NCI-H1092 treated with DMSO at 0.1 percent for 48 hours (cell line): ENCODE measurements around the gene PKDREJ.

Experiments used
- DNase-seq: peaks from one replicate; lab custom pipeline; 2025; lab: John Stamatoyannopoulos, UW

PKDREJ gene

DNA sequence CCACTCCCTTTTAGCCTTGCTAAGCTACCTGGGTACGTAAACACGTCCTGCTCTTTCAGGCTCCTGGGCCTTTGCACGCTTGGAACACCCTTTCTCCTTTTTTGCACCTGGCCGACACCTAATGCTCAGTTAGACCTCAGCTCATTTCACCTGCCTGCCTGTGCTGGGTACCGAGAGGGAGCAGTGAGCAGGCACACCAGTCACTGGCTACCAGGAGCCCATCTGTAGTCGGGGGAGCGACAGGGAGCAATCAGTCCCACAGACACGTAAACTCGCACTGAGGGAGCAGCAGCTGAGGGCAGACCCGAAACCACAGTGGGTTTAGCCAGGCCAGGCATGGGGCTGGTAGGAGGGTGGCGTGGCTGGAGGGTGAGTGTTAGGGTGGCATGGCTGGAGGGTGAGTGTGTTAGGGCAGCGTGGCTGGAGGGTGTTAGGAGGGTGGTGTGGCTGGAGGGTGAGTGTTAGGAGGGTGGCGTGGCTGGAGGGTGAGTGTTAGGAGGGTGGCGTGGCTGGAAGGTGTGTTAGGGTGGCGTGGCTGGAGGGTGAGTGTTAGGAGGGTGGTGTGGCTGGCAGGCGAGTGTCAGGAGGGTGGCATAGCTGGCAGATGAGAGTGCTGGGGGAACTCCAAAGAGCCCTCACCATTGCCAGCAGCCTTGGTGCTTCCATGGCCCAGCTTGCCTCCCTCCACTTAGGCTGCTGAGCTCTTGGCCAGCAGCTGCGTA lies 27.1 kb upstream of the PKDREJ start:
- no peak for DNase-seq

DNA sequence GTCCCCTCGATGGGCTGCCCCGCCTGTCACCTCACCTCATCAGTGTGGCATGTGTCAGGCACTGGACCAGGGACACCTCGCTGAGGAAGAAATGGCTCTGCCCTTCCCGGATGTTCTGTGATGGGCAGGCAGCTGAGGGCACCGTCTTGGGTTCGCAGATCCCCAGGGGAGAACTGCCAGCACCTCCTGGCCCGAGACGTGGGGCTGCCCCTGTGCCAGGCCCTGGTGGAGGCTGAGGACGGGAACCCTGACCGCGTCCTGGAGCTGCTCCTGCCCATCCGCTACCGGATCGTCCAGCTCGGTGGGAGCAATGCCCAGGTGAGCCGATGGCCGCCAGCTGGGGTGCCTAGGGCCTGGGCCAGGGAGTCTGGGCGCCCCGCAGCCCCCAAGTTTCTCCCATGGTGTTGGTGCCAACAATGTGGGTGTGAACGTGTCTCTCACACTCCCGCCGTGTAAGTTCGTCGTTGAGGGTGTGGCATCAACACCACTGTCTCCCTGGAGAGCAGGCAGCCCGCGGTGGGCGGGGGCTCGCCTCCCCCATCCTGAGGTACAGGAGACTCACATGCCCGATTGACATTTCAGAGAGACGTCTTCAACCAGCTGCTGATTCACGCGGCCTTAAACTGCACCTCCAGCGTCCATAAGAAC lies 26.2 kb upstream of the PKDREJ start:
- DNase-seq = no peak

DNA sequence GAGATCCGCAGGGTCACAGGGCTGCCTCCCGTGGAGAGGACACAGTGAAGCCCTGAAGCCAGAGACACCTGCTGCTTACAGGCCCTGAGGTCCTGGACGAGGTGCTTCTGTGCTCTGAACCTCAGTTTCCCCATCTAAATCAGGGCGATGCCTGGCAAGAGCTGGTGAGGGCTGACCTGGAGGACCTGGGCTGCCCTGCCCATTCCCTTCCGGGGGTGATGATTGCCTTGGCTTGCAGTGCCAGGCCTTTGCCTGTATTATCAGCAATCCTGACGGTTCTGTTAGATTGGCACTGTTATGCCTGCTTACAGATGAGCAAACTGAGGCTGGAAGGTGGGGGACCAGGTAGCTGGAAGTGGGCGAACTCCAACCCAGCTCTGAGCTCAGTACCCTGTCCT lies 25.7 kb upstream of the PKDREJ start:
- DNase-seq = no peak

- DNase-seq = no peak
These were observed 25.0 kb upstream of the PKDREJ start for GRCh38 chr22:46287873-46288751.

GRCh38 chr22:46286941-46287872 lies 24.1 kb upstream of the PKDREJ start:
- no peak for DNase-seq

GRCh38 chr22:46286006-46286405 lies 22.9 kb upstream of the PKDREJ start:
- no peak for DNase-seq

DNA sequence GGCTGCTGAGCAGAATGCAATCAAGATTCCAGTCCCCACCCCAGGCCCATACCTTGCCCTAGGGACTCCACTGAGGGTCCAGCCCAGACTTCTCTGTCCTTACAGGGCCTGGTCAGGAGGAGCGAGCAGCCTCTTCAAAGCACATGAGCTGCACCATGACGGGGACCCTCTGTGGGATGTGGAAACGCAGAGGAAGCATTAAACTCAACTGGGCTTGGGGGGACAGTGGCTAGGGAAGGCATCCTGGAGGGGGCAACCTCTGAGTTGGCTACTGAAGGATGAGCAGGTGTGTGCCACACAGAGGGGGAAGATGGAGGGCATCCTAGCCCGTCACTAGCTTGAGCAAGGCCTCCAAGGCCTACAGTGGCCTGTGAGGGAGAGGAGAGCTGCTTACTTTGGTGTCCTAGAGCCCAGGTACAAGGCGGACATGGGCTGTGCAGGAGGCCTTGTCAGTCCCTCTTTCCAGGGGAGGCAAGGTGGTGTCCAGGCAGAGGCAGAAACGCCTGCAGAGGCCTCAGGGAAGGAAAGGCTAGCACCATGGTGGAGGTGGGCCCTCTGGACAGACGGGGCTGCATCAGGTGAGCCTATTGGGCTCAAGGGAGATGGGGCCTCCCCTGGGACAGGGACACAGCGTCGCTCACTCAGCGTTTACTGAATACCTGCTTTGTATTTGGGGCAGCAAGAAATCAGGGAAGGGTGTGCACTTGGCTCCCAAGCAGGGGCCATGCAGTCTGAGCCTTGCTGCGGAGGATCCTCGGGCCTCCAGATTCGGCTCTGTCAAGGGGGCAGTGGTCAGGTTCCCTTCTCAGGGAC lies 18.9 kb upstream of the PKDREJ start:
- DNase-seq = no peak

DNA sequence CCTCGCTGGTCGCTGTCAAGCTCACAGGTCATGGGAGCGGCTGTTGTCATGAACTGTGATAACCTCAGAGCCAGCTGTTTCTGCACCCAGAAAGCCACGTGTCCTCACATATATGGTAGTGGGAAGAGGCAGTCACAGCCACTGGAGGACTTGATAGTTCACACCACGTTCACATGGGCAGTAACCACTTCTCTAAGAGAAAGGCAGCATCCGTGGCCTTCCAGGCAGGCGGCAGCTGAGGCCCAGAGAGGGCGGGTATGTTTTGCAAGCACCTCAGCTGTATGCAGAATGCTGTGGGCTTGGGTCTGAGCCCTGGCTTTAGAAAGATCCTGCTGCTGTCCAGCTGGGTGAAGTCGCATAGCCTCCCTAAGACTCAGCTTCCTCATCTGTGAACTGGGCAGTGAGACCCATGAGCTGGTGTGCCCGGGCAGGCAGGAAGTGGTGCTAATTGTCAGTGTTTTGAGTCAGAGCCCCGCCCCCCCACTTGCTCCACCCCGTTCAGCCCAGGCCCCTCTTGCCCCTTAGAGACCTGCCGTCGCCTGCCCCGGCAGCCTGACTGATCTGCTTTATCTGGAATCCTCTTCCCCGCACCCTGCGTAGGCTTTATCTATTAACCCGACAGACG lies 18.0 kb upstream of the PKDREJ start:
- DNase-seq = no peak

- no peak for DNase-seq
These were observed 17.1 kb upstream of the PKDREJ start for GRCh38 chr22:46280063-46280817.

DNA sequence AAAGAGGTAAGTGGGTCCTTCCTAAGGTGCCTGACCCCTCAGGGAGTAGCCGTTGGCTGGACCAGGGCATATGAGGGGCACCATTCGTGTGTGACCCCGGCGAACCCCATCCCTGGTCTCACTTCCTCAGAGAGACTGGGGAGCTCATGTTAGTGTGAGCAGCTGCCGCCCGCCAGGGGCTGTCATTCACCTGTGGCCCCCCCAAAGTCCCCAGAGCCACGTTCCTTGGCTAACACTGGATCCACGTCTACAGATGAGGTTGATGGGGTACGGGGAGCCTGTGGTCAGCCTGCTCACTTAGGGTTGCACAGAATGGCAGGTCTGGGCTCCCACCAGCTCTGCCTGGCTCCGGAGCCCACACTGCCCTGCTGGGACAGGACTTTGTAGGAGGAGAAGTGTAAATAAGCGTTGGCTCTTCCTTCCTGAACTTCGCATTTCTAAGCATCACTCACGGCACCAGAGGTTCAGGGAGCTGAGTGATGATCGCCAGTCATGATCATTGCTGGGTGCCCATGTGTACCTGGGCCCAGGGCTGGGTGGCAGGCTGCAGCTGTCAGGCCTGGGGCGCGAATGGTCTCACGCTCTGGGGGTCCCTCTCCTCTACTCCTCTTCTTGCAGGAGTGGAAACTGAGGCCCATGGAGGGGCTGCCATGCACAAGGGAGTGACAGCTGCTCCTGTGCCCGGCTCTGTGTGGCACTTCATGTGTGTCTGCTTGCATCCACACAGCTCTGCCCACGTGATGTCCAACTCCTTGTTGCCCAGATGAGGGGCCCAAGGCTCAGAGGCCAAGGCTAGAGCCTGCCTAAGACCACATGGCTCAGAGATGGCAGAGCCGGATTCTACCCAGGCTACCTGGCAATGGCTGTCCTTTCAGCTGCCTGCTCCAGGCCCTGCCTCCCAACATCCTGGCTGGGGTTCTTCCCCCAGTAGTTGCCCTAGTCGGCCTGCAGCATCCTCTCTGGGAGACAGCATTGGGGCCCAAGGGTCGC lies 15.8 kb upstream of the PKDREJ start:
- DNase-seq = no peak

GRCh38 chr22:46276563-46276962 lies 13.4 kb upstream of the PKDREJ start:
- DNase-seq = no peak

DNA sequence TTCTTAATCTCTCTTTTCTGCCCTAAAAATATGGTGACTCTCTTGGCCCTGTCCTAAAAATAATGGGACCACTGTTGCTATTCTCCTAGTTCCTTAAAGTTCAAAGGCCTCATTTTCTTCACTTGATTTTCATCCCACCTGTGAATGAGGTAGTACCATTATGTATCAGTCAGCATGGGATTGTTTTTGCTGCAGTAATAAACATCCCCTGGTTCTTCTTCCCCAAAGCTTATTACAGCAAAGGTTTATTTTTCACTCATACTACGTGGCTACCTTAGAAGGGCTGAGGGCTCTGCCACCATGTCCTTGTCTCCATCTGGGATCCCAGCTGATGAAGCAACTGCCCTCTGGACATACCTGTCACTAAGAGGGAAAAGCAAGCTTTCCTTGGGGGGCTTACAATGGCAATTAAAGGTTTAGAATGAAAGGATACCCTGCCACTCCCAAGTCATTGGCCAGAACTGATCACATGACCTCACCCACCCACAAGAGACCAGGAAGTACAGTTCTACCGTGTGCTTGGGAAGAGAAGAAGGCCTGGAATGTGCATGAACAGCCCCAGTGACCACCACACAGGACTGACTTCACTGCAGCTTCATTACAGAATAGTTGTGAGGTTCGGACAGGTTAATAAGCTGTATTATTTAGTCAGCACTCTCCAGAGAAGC lies 12.4 kb upstream of the PKDREJ start:
- DNase-seq = no peak

GRCh38 chr22:46274381-46274780 lies 11.2 kb upstream of the PKDREJ start:
- DNase-seq = no peak

GRCh38 chr22:46273432-46274148 lies 10.4 kb upstream of the PKDREJ start:
- DNase-seq = no peak

DNA sequence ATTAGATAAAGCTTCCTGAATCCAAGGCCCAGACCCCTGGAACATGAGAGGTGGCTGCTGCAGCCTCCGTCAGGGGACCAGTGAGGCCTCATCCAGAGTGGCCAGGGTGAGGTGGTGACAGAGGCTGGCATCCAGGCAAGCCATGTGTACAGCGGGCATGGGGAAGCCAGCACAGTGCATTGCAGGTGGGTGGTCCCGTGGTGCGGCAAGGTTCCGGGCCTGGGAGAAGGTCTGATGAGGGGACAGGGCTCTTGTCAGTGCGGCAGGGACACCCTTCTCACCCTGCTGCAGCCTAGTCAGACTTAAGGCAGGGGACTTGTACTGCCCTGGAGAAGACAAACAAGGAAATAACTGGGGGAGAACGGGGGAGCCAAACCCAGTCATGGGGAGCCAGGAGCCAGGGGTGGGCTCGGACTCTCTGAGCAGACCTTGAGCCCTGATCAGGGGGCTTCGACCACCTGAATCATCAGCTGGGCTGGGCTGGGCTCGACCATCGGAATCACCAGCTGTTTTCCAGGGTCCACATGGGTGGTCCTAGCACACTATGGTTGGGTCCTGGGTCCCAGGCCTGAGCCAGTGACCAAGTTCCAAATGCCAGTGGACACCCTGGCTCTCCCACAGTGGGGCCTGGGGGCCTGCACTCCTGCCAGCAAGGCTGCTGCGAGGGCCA lies 9.8 kb upstream of the PKDREJ start:
- no peak for DNase-seq

- no peak for DNase-seq
These were observed 9.1 kb upstream of the PKDREJ start for GRCh38 chr22:46272196-46272595.

DNA sequence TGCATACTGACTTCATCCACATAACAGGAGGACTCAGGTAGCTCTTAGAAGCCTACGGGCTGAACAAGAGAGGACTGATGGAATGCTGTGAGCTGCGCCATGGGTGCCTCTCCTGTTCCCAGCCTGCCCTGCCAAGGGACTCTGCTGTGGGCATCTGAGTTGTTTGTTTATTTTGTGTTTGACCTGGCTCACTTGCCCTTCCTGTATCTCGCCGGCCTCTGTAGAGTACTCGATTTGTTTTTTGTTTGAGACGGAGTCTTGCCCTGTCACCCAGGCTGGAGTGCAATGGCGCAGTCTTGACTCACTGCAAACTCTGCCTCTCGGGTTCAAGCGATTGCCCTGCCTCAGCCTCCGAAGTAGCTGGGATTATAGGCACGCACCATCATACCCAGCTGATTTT lies 6.4 kb upstream of the PKDREJ start:
- no peak for DNase-seq
